GM10847 (cell line): Measurements from ENCODE around the gene KRTAP10-8.
"Not testable (repeated sequence)": the region's sequence is repeated elsewhere in the genome, so short reads cannot be mapped to it uniquely, and the experiment has no call there.

Experiments used
- POLR2A ChIP-seq: IDR thresholded peaks from 2 replicates; pipeline ENCODE4 v1.6.1; 2011; ENCODE audit not compliant: insufficient read length; ENCODE audit errors: extremely low read depth

KRTAP10-8 gene, protein sequence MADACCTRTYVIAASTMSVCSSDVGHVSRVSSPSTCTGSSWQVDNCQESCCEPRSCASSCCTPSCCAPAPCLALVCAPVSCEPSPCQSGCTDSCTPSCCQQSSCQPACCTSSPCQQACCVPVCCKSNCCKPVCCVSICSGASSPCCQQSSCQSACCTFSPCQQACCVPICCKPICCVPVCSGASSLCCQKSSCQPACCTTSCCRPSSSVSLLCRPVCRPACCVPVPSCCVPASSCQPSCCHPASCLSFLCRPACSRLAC

DNA sequence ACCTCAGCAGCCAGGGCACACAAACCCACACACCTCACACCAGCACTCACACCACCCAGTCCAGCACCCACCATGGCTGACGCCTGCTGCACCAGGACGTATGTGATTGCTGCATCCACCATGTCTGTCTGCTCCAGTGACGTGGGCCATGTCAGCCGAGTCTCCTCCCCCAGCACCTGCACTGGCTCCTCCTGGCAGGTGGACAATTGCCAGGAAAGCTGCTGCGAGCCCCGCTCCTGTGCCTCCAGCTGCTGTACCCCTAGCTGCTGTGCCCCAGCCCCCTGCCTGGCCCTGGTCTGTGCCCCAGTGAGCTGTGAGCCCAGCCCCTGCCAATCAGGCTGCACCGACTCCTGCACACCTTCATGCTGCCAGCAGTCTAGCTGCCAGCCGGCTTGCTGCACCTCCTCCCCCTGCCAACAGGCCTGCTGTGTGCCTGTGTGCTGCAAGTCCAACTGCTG is at the start of gene KRTAP10-8:
Gene KRTAP10-8 (plus strand): TSS at position 51 of the 458 bp plus-strand sequence. CDS start 22 bp downstream, at position 73.
- TF ChIP-seq POLR2A, result no peak

DNA sequence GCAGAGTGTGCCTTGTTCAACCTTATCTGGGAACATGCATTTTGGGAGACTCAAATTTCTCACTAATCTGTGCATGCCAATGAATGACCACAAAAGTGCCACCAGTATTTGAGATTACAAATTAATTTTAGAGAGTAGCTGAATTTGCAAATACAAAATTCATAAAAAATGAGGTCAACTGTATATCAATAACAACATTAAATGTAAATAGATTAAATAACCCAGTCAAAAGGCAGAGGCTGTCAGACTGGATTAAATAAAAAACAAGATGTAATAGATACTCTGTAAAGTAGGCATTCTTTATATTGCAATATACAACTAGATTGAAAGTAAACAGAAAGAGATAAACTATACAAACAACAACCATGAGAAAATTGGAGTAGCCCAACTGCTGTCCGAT is 47.8 kb upstream of the KRTAP10-8 start:
- TF ChIP-seq POLR2A, result no peak

DNA sequence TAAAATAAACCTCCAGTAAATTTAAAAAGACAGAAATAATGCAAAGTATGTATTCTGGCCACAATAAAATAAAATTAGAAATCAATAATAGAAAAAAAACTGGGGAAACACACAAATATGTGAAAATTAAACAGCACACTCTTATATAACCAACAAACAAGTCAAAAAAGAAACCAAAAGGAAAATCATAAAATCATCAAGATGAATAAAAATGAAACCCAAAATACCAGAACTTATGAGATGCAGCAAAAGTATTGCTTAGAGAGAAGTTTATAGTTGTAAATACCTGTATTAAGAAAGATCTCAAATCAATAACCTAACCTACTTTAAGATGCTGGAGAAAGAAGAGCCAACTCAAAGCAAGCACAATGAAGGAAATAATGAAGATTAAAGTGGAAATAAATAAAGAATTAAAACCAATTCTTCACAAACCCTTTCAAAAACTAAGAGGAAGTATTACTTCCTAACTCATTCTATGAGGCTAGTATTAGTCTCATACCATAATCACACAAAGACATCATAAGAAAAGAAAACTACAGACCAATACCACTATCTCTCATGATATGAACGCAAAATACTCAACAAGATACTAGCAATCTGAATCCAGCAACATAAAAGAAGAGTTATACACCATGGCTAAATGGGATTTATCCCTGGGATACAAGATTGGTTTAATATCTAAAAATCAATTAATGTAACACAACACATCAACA is 46.8 kb upstream of the KRTAP10-8 start:
- TF ChIP-seq POLR2A, result no peak

DNA sequence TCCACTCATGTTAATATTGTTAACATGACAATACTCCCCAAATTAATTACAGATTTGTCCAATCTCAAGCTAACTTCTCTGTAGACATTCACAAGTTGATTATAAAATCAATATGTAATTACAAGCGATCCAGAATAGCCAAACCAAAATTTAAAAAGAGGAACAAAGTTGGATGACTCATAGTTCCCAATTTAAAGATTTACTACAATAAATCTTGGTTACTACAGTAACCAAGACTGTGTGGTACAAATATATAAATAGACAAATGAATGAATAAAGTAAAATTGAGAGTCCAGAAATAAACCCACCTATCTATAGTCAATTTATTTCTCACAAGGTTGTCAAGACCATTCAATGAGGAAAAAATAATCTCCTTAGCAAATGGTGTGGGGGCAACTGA is 45.5 kb upstream of the KRTAP10-8 start:
- TF ChIP-seq POLR2A, result no peak

DNA sequence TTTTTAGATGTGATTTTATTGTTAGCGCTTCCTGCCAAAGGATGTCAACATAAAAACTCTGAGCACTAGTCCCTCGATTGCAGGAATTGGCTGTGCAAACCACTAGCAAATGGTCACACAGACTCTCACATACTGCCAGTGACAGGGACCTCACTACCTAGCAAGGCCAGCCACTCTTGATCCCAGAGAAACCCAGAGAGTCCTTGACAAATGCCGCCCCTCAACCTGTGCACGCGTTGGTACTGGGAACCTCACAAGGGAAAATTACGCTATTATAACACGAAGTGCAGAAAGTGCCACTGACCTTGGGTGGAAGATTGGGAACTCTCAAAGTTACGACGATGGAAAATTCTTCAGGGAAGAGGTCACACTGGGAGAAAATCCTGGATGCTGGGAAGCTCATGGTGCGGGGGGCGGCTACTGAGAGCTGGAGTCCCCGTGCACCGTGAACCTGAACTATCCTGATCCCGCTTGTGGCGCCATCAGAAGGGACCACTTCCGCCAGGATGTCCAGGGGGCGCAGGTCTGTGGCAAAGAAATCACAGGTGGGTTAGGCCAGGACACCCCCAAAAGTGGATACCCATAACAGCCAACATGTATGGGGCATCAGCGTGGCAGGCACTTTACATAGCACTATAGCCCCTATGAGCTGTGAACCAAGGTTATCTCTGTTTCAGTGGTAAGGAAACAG is 44.3 kb upstream of the KRTAP10-8 start:
- no peak for TF ChIP-seq POLR2A

DNA sequence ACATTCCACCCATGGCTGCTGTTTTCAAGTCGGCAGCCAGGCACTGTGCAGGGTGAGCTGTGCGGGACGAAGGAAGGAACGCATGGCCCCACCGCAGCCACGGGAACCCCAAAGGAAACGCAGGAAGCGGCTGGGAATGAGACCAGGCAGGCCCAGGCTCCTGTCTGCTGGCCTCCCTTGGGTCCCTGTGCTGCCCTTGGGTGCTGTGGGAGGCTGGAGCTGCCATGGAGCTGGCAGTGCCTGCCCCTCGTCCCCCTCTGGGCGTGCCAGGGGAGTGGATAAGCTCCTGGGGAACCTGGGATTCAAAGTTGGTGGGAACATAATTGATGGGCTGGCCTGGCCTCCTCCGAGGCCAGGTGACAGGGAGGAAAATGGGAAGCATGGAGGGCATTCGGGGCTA is 43.6 kb upstream of the KRTAP10-8 start:
- no peak for TF ChIP-seq POLR2A

DNA sequence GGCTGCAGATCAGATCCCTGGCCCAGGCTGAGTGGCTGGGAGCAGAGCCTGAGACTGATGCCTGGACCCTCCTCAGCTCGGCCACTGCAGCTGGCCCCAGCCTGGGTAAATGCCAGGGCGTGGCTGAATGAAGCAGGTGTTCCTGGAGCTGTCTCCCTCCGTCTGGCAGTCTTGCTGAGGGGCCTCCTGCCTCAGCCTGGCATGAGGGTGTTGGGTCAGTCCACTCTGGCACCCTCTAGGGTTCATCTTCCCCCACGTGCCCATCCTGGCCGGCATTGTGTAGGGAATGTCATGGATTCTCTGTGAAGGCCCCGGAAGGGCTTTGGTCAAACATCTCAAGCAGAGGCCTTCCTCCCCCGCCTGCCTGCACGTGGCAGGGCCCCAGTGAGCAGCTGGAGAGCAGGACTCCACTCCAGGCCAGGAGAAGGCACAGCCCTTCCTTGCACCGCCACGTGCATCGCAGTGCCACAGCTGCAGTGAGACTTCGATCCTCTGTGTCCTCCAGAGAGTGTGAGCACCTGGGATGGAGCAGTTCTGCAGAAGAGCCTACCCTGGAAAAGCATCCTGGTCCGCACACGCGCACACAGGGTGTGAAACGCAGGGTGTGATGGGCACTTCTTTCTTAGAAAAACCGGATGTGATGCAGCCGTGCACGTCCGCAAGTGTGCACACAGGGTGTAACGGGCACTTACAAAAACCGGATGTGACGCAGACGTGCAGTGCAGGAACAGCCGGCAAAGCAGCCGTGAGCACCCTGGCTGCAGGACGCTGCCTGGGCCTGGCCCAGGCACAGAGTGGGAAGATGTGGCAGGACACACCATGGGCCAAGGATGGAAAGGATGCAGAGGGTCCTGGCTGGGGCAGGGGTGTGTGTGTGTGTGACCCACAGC is 43.0 kb upstream of the KRTAP10-8 start:
- no peak for TF ChIP-seq POLR2A

DNA sequence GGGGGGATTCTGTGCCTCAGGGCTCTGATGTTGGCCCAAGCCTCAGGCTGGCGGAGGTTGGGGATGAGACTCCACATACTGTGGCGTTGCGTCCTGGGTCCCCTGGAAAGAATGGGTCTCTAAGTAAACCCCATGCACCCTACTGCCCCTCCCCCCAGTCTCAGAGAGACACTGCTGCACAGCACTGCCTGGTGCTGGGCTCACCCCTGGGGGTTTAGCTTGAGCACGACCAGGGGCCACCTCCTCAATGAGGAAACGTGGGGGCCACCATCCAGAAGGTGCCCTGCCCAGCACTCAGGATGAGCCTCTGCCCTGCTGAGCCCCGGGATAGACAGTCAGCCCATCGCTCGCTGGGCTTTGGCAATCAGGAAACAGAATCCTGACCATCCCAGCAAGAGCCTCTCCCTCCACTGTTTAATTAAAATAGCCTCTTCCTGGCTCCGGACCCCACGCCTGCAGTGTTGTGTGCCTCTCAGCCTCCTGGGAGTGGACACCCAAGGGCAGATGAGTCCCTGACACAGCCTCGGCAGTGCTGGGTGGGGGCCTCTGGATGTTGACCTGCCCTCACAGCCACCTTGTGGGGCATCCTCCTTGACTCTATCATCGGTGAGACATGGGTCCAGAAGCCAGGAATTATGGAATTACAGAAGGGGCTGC is 41.9 kb upstream of the KRTAP10-8 start:
- no peak for TF ChIP-seq POLR2A

DNA sequence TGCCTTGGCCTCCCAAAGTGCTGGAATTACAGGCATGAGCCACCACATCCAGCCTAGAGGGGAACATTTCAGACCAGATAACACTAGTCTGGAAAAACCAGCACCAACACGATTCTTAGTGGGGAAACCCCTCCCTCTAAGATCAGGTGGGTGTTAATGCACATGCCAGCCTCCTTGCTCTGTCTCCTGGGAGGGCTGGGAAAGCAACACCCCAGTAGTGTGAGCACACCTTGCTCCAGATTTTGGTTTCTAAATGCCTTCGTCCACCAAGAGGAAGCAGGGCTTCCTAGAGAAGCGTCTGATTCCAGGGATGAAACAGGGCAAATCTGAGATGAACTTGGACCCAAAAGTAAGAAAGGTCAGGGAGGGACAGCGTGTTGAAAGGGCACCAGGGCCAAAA is 40.6 kb upstream of the KRTAP10-8 start:
- TF ChIP-seq POLR2A, result no peak

DNA sequence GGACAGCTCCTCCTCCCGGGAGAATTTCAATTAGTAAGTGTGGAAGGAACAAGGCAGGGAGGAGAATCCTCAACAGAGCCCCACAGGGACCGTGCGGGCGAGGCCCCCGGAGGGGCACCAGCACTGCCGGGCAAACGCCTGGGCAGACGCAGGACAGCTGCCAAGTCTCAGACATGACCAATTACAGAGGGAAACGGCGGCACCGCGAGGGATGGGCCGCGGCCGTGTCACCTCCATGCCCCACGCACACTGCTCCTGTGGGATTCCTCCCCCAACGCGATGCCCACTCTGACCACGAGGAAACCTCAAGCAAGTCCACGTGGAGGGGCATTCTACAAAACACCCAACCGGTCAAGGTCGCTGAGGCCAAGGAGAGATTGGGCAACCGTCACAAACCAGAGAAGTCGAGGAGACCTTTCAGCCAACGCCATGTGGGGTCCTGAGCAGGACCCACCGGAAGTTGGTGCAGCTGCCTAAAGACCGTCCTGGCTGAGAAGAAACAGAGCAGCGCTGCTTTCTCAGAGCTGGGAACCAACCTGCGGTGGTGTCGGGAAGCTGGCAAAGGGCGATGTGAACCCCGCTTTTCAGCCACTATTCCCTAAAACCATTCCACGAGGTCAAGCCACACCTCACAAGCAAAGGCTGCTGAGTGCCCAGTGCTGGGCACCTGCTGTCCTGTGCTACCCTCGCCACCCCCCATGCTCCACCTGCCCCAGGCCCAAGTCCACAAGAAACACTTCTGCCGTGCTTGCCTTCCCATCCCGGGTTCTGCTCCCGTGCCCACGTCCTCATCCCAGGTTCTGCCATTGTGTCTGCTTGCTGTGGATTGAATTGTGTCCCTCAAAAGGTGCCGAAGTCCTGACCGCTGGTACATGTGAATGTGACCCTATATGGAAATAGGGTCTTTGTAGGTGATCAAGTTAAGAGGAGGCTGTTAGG is 39.8 kb upstream of the KRTAP10-8 start:
- TF ChIP-seq POLR2A, result no peak

DNA sequence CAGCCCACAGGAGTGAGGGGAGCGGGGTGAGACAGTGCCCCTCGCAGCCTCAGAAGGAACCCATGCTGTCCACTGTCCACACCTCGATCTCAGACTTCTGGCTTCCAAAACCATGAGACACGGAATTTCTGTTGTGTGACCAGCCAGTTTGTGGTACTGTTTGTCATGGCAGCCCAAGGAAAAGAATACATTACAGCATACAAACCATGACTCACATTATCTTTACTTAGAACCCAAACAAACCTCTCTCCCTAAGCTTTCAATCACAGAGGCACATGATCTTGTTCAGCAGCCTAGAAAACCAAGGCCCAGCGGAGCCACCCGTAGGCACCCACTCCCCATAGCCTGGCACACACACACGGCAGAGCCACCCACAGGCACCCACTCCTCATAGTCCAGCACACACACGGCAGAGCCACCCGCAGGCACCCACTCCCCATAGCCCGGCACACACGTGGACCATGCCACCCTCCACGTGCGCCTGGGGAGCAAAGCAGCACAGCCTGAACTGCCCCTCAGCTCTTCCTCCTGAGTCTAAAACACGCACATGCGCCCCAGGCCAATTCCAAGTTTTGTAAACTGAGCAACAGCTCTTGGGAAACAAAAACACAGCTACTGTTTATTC is 38.8 kb upstream of the KRTAP10-8 start:
- TF ChIP-seq POLR2A, result no peak

DNA sequence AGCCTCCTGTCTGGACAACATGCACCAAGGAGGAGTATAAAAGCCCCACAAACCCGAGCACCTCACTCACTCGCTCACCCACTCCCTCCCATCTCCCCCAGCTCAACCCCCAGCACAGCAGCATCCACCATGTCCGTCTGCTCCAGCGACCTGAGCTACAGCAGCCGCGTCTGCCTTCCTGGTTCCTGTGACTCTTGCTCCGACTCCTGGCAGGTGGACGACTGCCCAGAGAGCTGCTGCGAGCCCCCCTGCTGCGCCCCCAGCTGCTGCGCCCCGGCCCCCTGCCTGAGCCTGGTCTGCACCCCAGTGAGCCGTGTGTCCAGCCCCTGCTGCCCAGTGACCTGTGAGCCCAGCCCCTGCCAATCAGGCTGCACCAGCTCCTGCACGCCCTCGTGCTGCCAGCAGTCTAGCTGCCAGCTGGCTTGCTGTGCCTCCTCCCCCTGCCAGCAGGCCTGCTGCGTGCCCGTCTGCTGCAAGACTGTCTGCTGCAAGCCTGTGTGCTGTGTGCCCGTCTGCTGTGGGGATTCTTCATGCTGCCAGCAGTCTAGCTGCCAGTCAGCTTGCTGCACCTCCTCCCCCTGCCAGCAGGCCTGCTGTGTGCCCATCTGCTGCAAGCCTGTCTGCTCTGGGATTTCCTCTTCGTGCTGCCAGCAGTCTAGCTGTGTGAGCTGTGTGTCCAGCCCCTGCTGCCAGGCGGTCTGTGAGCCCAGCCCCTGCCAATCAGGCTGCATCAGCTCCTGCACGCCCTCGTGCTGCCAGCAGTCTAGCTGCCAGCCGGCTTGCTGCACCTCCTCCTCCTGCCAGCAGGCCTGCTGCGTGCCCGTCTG is 38.0 kb upstream of the KRTAP10-8 start, which contains the start of gene KRTAP10-4:
Gene KRTAP10-4 (plus strand): TSS at position 100 of the 827 bp plus-strand sequence. CDS start 30 bp downstream, at position 130.
- not testable (repeated sequence) for TF ChIP-seq POLR2A
